Measurements from ENCODE around the gene KANSL3.

KANSL3 gene

GRCh38 chr2:96604104-96604503 lies 34.0 kb downstream of the KANSL3 start:
- DNase-seq (ENCODE audit: low read depth in 2 of 2): no peak

- DNase-seq (ENCODE audit: low read depth in 2 of 2): no peak
These were observed 35.7 kb downstream of the KANSL3 start for GRCh38 chr2:96602330-96602823.

GRCh38 chr2:96601382-96602292 lies 36.5 kb downstream of the KANSL3 start:
- DNase-seq (ENCODE audit: low read depth in 2 of 2): no peak

GRCh38 chr2:96599941-96600340 lies 38.2 kb downstream of the KANSL3 start:
- no peak for DNase-seq (ENCODE audit: low read depth in 2 of 2)

GRCh38 chr2:96596596-96596995 lies 41.5 kb downstream of the KANSL3 start:
- DNase-seq (ENCODE audit: low read depth in 2 of 2): no peak

- no peak for DNase-seq (ENCODE audit: low read depth in 2 of 2)
These were observed 43.4 kb downstream of the KANSL3 start for GRCh38 chr2:96594691-96595152.

- no peak for DNase-seq (ENCODE audit: low read depth in 2 of 2)
These were observed 43.8 kb downstream of the KANSL3 start for GRCh38 chr2:96594282-96594681.

GRCh38 chr2:96591494-96591893 lies 46.6 kb downstream of the KANSL3 start:
- no peak for DNase-seq (ENCODE audit: low read depth in 2 of 2)

- DNase-seq (ENCODE audit: low read depth in 2 of 2): no peak
These were observed 47.1 kb downstream of the KANSL3 start for GRCh38 chr2:96591054-96591453.

- DNase-seq (ENCODE audit: low read depth in 2 of 2): no peak
These were observed 50.3 kb downstream of the KANSL3 start for GRCh38 chr2:96587843-96588242.

- DNase-seq (ENCODE audit: low read depth in 2 of 2): no peak
These were observed 54.1 kb downstream of the KANSL3 start for GRCh38 chr2:96584017-96584416.

GRCh38 chr2:96580771-96581170 lies 57.3 kb downstream of the KANSL3 start:
- DNase-seq (ENCODE audit: low read depth in 2 of 2): no peak

GRCh38 chr2:96579422-96579821 lies 58.7 kb downstream of the KANSL3 start:
- DNase-seq (ENCODE audit: low read depth in 2 of 2): no peak

- DNase-seq (ENCODE audit: low read depth in 2 of 2): no peak
These were observed 59.4 kb downstream of the KANSL3 start for GRCh38 chr2:96578731-96579130.

GRCh38 chr2:96577501-96577900 lies 60.6 kb downstream of the KANSL3 start:
- DNase-seq (ENCODE audit: low read depth in 2 of 2): no peak

GRCh38 chr2:96575785-96576456 lies 62.2 kb downstream of the KANSL3 start:
- DNase-seq (ENCODE audit: low read depth in 2 of 2): no peak

- no peak for DNase-seq (ENCODE audit: low read depth in 2 of 2)
These were observed 63.7 kb downstream of the KANSL3 start for GRCh38 chr2:96574364-96574763.

- DNase-seq (ENCODE audit: low read depth in 2 of 2): no peak
These were observed 70.0 kb downstream of the KANSL3 start for GRCh38 chr2:96568094-96568493.

- no peak for DNase-seq (ENCODE audit: low read depth in 2 of 2)
These were observed 73.0 kb downstream of the KANSL3 start for GRCh38 chr2:96565111-96565510.

GRCh38 chr2:96564563-96564962 lies 73.5 kb downstream of the KANSL3 start:
- DNase-seq (ENCODE audit: low read depth in 2 of 2): no peak

- DNase-seq (ENCODE audit: low read depth in 2 of 2): no peak
These were observed 74.1 kb downstream of the KANSL3 start for GRCh38 chr2:96564026-96564425.

- no peak for DNase-seq (ENCODE audit: low read depth in 2 of 2)
These were observed 79.6 kb downstream of the KANSL3 start for GRCh38 chr2:96558485-96558884.

- no peak for DNase-seq (ENCODE audit: low read depth in 2 of 2)
These were observed 80.1 kb downstream of the KANSL3 start for GRCh38 chr2:96558061-96558460.
